NCI-H1436 treated with DMSO at 0.1 percent for 48 hours (cell line): ENCODE measurements around the gene RNF181.
A peak's percentile ranks its signal among the peaks of the same experiment; 100 is the strongest.
"Not testable (repeated sequence)": the region's sequence is repeated elsewhere in the genome, so short reads cannot be mapped to it uniquely, and the experiment has no call there.

ENCODE experiments used
- DNase-seq: peaks from one replicate; lab custom pipeline; 2025; lab: John Stamatoyannopoulos, UW

RNF181 gene

GRCh38 chr2:85595301-85596025 is at the start of gene RNF181:
TSS of gene RNF181 (plus strand) at chr2:85595745. CDS start at chr2:85595764, 19 bp downstream.
- peak; percentile 92 for DNase-seq

DNA sequence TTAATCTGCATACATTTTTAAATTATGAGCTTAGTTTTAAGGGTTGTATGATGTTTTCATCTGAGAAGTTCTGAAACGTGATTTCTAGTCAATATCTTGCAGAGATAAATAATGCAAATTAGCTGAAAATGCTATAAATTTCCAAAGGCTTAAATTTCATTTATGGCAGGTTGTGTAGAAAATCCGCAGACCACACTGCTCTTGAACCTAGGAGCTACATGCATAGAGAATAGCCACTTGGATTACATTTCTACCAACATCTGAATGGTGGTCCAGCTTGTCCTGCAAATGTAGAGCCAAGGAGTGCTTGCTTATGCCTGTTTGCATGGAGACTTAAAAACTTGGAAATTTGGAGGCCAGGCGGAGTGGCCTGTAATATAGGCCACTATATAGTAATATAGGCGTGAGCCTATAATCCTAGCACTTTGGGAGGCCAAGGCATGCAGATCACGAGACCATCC is 49.7 kb upstream of the RNF181 start:
- DNase-seq = no peak

DNA sequence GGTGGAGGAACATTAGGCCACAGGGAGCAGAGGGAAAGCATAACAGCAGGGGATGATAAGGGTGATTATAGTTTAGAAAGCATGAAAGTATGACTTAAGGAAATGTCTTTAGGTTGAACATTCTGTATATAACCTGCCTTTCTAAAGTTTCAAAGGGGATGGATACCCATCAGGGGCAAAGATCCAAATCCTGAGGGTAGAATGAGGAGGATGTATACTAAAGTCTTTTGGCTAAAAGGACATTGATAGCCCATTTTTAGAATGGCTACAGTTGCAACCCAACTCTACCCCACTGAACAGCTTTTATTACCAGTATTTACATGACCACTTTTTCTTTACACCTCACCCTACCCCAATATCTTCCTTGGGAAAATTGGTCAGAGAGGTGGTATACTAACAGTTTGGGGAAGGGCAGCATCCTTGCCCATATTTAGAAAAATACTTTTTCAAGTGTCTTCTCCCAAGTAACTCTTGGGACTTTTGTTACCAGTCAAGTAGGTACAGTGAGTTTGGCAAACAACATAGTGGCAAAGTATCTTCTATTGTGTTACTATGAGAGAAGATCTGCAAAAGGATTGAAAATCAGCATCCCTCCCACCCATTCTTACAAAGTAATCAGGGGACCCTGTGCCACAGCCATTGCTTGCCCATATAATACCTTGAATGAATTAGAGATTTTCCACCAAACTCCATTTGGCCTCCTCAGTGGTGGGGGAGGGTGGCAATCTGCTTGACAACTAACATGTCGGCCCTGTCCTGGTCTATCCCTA is 48.3 kb upstream of the RNF181 start:
- DNase-seq = no peak

DNA sequence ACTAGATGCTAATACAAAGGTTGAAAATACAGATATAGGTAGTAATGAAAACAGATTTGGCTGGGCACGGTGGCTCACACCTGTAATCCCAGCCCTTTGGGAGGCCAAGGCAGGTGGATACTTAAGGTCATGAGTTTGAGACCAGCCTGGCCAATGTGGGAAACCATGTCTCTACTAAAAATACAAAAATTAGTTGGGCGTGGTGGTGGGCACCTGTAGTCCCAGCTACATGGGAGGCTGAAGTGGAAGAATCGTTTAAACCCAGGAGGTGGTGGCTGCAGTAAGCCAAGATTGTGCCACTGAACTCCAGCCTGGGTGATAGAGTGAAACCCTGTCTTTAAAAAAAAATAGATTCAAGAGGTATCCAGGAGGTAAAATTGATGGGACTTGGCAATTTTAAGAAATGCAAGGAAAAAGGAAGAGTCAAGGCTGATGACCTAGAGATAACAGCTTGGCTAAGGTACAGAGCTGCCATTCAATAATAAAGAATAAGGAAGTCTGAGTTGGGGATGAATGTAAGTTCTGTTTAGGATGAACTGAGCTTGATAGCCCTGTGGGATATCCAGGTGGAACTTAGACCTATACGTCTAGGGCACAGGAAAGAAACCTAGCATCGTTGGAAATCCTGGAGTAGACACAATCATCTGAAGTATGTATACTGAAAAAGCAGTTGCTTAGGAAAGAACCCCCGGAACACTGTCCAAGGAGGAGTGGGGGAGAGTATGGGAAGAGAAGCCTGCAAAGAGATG is 47.5 kb upstream of the RNF181 start:
- DNase-seq = no peak

- no peak for DNase-seq
Observed at GRCh38 chr2:85548608-85548900, 47.0 kb upstream of the RNF181 start.

GRCh38 chr2:85549095-85549494 is 46.5 kb upstream of the RNF181 start:
- no peak for DNase-seq

DNA sequence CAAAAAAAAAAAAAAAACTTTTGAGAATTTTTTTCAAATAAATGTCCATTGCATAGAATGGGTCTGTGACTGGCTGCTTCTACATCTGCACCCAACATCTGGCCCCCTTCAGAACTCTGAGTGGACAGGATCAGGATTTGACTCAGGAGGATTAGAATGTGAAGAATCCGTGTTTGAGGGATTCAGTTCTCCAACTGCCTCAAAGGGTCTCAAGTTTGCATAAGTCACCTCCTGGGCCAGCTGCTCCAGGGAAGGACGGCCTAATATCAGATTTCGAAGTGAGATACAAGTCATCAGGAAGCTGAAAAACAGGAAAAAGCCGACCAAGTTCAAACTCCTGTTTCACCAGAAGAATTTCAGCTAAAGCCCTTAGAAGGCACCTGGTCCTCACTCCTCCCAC is 45.7 kb upstream of the RNF181 start:
- no peak for DNase-seq

DNA sequence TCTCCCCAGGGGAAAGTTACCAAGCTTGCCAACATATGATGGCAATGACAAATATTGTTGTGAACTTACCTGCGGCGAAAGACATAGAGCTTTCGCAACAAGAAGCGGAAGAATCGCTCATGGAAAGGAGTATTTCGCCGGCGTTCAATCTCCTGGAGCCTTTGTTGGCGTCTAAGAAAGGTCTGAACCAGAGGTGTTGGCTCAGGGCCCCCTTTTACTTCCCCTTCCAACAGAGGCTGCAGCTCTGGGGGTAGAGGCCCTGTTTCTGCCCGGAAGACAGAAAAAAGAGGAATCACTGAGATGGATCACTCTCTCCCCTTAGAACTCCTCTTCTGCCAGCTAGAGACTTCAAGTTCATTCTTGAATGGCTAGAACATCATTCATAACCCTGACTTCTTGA is 45.1 kb upstream of the RNF181 start:
- no peak for DNase-seq

GRCh38 chr2:85551698-85552678 is 43.6 kb upstream of the RNF181 start:
- peak; percentile 21 for DNase-seq

- DNase-seq = no peak
Observed at GRCh38 chr2:85553184-85553583, 42.4 kb upstream of the RNF181 start.

GRCh38 chr2:85554980-85555612 is 40.4 kb upstream of the RNF181 start:
- no peak for DNase-seq

- no peak for DNase-seq
Observed at GRCh38 chr2:85557130-85557529, 38.4 kb upstream of the RNF181 start.

GRCh38 chr2:85558160-85558559 is 37.4 kb upstream of the RNF181 start:
- no peak for DNase-seq

GRCh38 chr2:85560403-85560726 is 35.2 kb upstream of the RNF181 start:
- DNase-seq = not testable (repeated sequence)

GRCh38 chr2:85560812-85561279 is 34.7 kb upstream of the RNF181 start:
- no peak for DNase-seq

GRCh38 chr2:85561280-85562212 is 34.0 kb upstream of the RNF181 start, which contains the start of gene GGCX:
TSS of gene GGCX (minus strand) at chr2:85561493. CDS start at chr2:85561428, 65 bp downstream.
- peak; percentile 80 for DNase-seq

DNA sequence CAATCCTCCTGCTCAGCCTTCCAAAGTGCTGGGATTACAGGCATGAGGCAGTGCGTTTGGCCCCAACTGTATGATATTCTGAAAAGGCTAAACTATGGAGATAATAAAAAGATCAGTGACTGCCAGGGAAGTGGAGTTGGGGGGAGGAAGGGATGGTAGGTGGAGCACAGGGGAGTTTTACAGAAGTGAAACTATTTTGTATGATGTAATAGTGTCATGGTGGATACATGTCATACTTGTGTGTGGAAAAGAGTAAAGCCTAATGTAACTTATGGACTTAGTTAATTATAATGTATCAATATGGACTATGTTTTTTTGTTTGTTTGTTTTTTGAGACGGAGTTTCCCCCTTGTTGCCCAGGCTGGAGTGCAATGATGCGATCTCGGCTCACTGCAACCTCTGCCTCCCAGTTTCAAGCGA is 31.4 kb upstream of the RNF181 start:
- no peak for DNase-seq

- DNase-seq = no peak
Observed at GRCh38 chr2:85566265-85566664, 29.3 kb upstream of the RNF181 start.

GRCh38 chr2:85575739-85576138 is 19.8 kb upstream of the RNF181 start:
- DNase-seq = no peak

DNA sequence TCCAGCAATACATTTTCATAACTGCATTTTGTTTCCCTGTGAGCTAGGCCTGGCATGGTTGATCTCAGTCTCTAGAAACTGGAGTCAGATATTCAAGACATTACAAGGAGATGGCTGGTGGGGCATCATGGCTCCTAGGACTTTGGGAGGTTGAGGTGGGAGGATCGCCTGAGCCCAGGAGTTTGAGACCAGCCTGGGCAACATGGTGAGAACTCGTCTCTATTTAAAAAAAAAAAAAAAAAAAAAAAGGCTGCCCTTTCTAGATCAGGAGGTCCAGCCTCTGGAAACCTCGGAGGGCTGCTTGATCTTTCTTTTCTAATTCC is 18.5 kb upstream of the RNF181 start:
- DNase-seq = no peak
